ENCODE data around the gene HLA-DOB. TPM values are rescaled to one million over a fixed set of nuclear protein-coding genes. Genes with fewer than 3 reads are reported as not detected.

HLA-DOB gene
- total and polyA plus RNA-seq, 2 of the 13 experiments (the other 11 are each of a cell fraction or from before 2014, with no cell fraction given), result not detected

DNA sequence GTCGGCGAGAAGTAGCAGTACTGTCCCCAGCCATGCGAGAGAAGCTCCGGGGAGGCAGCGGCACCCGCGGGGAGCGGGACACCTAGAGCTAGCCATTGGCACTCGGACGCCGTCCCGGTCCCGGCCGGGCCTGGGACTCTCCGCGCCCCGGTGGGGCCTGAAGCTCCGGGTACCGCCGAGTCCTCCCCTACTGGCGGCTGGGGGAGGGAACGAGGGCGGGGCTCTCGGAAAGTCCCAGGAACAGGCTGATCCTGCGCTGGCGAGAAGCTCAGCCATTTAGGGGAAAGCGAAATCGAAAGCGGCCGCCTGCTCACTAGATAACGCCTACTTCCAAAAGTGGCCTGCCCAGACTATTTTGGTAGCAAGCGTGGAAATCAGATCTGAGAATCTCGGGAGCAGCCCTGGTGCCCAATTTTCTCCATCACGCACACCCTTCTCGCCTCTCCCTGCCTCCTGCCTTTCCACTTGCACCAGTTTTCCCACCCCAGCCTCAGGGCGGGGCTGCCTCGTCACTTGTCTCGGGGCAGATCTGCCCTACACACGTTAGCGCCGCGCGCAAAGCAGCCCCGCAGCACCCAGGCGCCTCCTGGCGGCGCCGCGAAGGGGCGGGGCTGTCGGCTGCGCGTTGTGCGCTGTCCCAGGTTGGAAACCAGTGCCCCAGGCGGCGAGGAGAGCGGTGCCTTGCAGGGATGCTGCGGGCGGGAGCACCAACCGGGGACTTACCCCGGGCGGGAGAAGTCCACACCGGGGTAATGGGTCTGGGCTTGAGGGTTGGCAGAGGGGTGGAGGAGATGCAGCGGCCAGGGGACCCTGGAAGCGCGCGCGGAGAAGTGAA lies 37.0 kb upstream of the HLA-DOB start, which contains the start of the genes PSMB9 and TAP1 (continued):
- TF ChIP-seq, protein P1, sequence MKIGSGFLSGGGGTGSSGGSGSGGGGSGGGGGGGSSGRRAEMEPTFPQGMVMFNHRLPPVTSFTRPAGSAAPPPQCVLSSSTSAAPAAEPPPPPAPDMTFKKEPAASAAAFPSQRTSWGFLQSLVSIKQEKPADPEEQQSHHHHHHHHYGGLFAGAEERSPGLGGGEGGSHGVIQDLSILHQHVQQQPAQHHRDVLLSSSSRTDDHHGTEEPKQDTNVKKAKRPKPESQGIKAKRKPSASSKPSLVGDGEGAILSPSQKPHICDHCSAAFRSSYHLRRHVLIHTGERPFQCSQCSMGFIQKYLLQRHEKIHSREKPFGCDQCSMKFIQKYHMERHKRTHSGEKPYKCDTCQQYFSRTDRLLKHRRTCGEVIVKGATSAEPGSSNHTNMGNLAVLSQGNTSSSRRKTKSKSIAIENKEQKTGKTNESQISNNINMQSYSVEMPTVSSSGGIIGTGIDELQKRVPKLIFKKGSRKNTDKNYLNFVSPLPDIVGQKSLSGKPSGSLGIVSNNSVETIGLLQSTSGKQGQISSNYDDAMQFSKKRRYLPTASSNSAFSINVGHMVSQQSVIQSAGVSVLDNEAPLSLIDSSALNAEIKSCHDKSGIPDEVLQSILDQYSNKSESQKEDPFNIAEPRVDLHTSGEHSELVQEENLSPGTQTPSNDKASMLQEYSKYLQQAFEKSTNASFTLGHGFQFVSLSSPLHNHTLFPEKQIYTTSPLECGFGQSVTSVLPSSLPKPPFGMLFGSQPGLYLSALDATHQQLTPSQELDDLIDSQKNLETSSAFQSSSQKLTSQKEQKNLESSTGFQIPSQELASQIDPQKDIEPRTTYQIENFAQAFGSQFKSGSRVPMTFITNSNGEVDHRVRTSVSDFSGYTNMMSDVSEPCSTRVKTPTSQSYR (CRISPR knock-in tag; IDR thresholded peaks at IDR 0.05; ENCODE audit: borderline replicate concordance), result peak; percentile 11; the same call in 1 of the 2 replicates
- TF ChIP-seq ZNF891 (CRISPR knock-in tag; IDR thresholded peaks at IDR 0.05), result no peak; the same call in 1 of the 2 replicates
- peak; percentile 75; the same call in 1 of the 2 replicates for TF ChIP-seq MXD4 (CRISPR knock-in tag; IDR thresholded peaks at IDR 0.05)
- no peak; the same call in 1 of the 2 replicates for TF ChIP-seq MEF2D (CRISPR knock-in tag; IDR thresholded peaks at IDR 0.05)
- TF ChIP-seq TBX2 (CRISPR knock-in tag; IDR thresholded peaks at IDR 0.05; ENCODE audit: borderline replicate concordance), result peak; percentile 87
- TF ChIP-seq, protein P2, sequence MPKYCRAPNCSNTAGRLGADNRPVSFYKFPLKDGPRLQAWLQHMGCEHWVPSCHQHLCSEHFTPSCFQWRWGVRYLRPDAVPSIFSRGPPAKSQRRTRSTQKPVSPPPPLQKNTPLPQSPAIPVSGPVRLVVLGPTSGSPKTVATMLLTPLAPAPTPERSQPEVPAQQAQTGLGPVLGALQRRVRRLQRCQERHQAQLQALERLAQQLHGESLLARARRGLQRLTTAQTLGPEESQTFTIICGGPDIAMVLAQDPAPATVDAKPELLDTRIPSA (CRISPR knock-in tag; IDR thresholded peaks at IDR 0.05; ENCODE audit: borderline replicate concordance), result peak; percentile 49
- TF ChIP-seq, protein P3, sequence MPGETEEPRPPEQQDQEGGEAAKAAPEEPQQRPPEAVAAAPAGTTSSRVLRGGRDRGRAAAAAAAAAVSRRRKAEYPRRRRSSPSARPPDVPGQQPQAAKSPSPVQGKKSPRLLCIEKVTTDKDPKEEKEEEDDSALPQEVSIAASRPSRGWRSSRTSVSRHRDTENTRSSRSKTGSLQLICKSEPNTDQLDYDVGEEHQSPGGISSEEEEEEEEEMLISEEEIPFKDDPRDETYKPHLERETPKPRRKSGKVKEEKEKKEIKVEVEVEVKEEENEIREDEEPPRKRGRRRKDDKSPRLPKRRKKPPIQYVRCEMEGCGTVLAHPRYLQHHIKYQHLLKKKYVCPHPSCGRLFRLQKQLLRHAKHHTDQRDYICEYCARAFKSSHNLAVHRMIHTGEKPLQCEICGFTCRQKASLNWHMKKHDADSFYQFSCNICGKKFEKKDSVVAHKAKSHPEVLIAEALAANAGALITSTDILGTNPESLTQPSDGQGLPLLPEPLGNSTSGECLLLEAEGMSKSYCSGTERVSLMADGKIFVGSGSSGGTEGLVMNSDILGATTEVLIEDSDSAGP (CRISPR knock-in tag; IDR thresholded peaks at IDR 0.05; ENCODE audit: borderline replicate concordance), result peak; percentile 85; the same call in 1 of the 2 replicates
- peak; percentile 74; the same call in 1 of the 2 replicates for TF ChIP-seq ZNF160 (CRISPR knock-in tag; IDR thresholded peaks at IDR 0.05)
- no peak for TF ChIP-seq FOXA1 (IDR thresholded peaks at IDR 0.05)
- 0 out of 2 replicates have a peak, but pooled peaks have one; percentile 7 for TF ChIP-seq FOXA1 (CRISPR knock-in tag; IDR thresholded peaks at IDR 0.05)
- no peak for TF ChIP-seq ZNF496 (CRISPR knock-in tag; IDR thresholded peaks at IDR 0.05; ENCODE audit: insufficient replicate concordance)
- TF ChIP-seq ZNF124 (CRISPR knock-in tag; IDR thresholded peaks at IDR 0.05), result peak; percentile 55; the same call in 1 of the 2 replicates
- peak; percentile 40; the same call in 1 of the 2 replicates for TF ChIP-seq SNAI1 (CRISPR knock-in tag; IDR thresholded peaks at IDR 0.05; ENCODE audit: borderline replicate concordance)
- peak; percentile 42 for TF ChIP-seq DR1 (CRISPR knock-in tag; IDR thresholded peaks at IDR 0.05)
- TF ChIP-seq HOXA3 (CRISPR knock-in tag; IDR thresholded peaks at IDR 0.05), result peak; percentile 82
- TF ChIP-seq, protein P4, sequence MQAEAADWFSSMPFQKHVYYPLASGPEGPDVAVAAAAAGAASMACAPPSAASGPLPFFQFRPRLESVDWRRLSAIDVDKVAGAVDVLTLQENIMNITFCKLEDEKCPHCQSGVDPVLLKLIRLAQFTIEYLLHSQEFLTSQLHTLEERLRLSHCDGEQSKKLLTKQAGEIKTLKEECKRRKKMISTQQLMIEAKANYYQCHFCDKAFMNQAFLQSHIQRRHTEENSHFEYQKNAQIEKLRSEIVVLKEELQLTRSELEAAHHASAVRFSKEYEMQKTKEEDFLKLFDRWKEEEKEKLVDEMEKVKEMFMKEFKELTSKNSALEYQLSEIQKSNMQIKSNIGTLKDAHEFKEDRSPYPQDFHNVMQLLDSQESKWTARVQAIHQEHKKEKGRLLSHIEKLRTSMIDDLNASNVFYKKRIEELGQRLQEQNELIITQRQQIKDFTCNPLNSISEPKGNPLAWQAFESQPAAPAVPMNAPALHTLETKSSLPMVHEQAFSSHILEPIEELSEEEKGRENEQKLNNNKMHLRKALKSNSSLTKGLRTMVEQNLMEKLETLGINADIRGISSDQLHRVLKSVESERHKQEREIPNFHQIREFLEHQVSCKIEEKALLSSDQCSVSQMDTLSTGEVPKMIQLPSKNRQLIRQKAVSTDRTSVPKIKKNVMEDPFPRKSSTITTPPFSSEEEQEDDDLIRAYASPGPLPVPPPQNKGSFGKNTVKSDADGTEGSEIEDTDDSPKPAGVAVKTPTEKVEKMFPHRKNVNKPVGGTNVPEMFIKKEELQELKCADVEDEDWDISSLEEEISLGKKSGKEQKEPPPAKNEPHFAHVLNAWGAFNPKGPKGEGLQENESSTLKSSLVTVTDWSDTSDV (CRISPR knock-in tag; IDR thresholded peaks at IDR 0.05), result no peak
- TF ChIP-seq ZSCAN20 (CRISPR knock-in tag; IDR thresholded peaks at IDR 0.05; ENCODE audit: borderline replicate concordance), result no peak
- peak; percentile 89 for TF ChIP-seq ARNT2 (CRISPR knock-in tag; IDR thresholded peaks at IDR 0.05; ENCODE audit: low read depth)
- peak; percentile 55; the same call in 1 of the 2 replicates for TF ChIP-seq TGIF2 (CRISPR knock-in tag; IDR thresholded peaks at IDR 0.05)
- peak; percentile 69; the same call in 1 of the 2 replicates for TF ChIP-seq FOXJ3 (CRISPR knock-in tag; IDR thresholded peaks at IDR 0.05; ENCODE audit: borderline replicate concordance)
- TF ChIP-seq AGO1 (IDR thresholded peaks at IDR 0.05; ENCODE audit: low read depth, low read length, poor library complexity, severe bottlenecking), result peak; percentile 27

Data from HepG2 (cell line).